ENCODE measurements around the gene GBP7. TPM values are rescaled to one million over a fixed set of nuclear protein-coding genes. Genes with fewer than 3 reads are reported as not detected.

Gene GBP7
- total RNA-seq, 1 donor from 2014 or later, result not detected

GRCh38 chr1:89151047-89151446 lies 24.8 kb downstream of the GBP7 start:
- Mint-ChIP-seq H3K4me1 (ENCODE audit: low read depth, unreplicated experiment) (no peaks in the 10 kb centered on the region), H3K27ac (ENCODE audit: unreplicated experiment) (no peak overlapping the region), H3K9me3 (ENCODE audit: unreplicated experiment) (no peaks in the 10 kb centered on the region), H3K27me3 (ENCODE audit: low read depth, unreplicated experiment) (no peaks in the 10 kb centered on the region), H3K4me3 (ENCODE audit: unreplicated experiment) (no peak overlapping the region), H3K36me3 (ENCODE audit: low read depth, unreplicated experiment) (no peaks in the 10 kb centered on the region)
- Histone ChIP-seq H3K79me2 (ENCODE audit: insufficient read depth, low read length) (no peaks in the 10 kb centered on the region), H3K27me3 (ENCODE audit: insufficient read depth, low read length) (no peaks in the 10 kb centered on the region), H3K4me1 (ENCODE audit: insufficient read depth, low read length) (no peaks in the 10 kb centered on the region), H4K20me1 (ENCODE audit: insufficient read depth, low read length) (no peaks in the 10 kb centered on the region), H2AFZ (ENCODE audit: low read depth, low read length) (no peak overlapping the region), H3K4me2 (ENCODE audit: low read length) (no peak overlapping the region), H3K27ac (ENCODE audit: low read depth, low read length) (no peak overlapping the region), H3K9ac (ENCODE audit: low read length) (no peak overlapping the region), H3K36me3 (ENCODE audit: insufficient read depth, low read length) (no peaks in the 10 kb centered on the region), H3K9me3 (ENCODE audit: insufficient read depth, low read depth, low read length) (no peaks in the 10 kb centered on the region), H3K4me3 (ENCODE audit: insufficient read depth, low read depth, low read length) (no peak overlapping the region)
- DNase-seq (ENCODE audit: low read depth) (no peak), FAIRE-seq (no peak)
- TF ChIP-seq CTCF (IDR thresholded peaks at IDR 0.05; ENCODE audit: insufficient read depth, low read depth, low read length) (no peak), EZH2 (IDR thresholded peaks at IDR 0.05; ENCODE audit: insufficient read depth, low read length) (no peak)

GRCh38 chr1:89149976-89150375 lies 25.8 kb downstream of the GBP7 start:
- Mint-ChIP-seq H3K4me1 (ENCODE audit: low read depth, unreplicated experiment) (no peaks in the 10 kb centered on the region), H3K27me3 (ENCODE audit: low read depth, unreplicated experiment) (no peaks in the 10 kb centered on the region), H3K4me3 (ENCODE audit: unreplicated experiment) (no peak overlapping the region), H3K27ac (ENCODE audit: unreplicated experiment) (no peak overlapping the region), H3K36me3 (ENCODE audit: low read depth, unreplicated experiment) (no peaks in the 10 kb centered on the region), H3K9me3 (ENCODE audit: unreplicated experiment) (no peaks in the 10 kb centered on the region)
- Histone ChIP-seq H3K27me3 (ENCODE audit: insufficient read depth, low read length) (no peaks in the 10 kb centered on the region), H3K9ac (ENCODE audit: low read length) (no peak overlapping the region), H4K20me1 (ENCODE audit: insufficient read depth, low read length) (no peaks in the 10 kb centered on the region), H3K79me2 (ENCODE audit: insufficient read depth, low read length) (no peaks in the 10 kb centered on the region), H3K4me2 (ENCODE audit: low read length) (no peak overlapping the region), H3K4me3 (ENCODE audit: insufficient read depth, low read depth, low read length) (no peak overlapping the region), H3K27ac (ENCODE audit: low read depth, low read length) (no peak overlapping the region), H2AFZ (ENCODE audit: low read depth, low read length) (no peak overlapping the region), H3K4me1 (ENCODE audit: insufficient read depth, low read length) (no peaks in the 10 kb centered on the region), H3K36me3 (ENCODE audit: insufficient read depth, low read length) (no peaks in the 10 kb centered on the region), H3K9me3 (ENCODE audit: insufficient read depth, low read depth, low read length) (no peaks in the 10 kb centered on the region)
- DNase-seq (ENCODE audit: low read depth) (no peak), FAIRE-seq (no peak)
- TF ChIP-seq EZH2 (IDR thresholded peaks at IDR 0.05; ENCODE audit: insufficient read depth, low read length), result no peak
- no peak for TF ChIP-seq CTCF (IDR thresholded peaks at IDR 0.05; ENCODE audit: insufficient read depth, low read depth, low read length)

GRCh38 chr1:89149229-89149628 lies 26.6 kb downstream of the GBP7 start:
- Mint-ChIP-seq H3K4me3 (ENCODE audit: unreplicated experiment) (no peak overlapping the region), H3K36me3 (ENCODE audit: low read depth, unreplicated experiment) (no peaks in the 10 kb centered on the region), H3K4me1 (ENCODE audit: low read depth, unreplicated experiment) (no peaks in the 10 kb centered on the region), H3K27me3 (ENCODE audit: low read depth, unreplicated experiment) (no peaks in the 10 kb centered on the region), H3K9me3 (ENCODE audit: unreplicated experiment) (no peaks in the 10 kb centered on the region), H3K27ac (ENCODE audit: unreplicated experiment) (no peak overlapping the region)
- Histone ChIP-seq H3K9ac (ENCODE audit: low read length) (no peak overlapping the region), H3K79me2 (ENCODE audit: insufficient read depth, low read length) (no peaks in the 10 kb centered on the region), H3K9me3 (ENCODE audit: insufficient read depth, low read depth, low read length) (no peaks in the 10 kb centered on the region), H3K27ac (ENCODE audit: low read depth, low read length) (no peak overlapping the region), H3K27me3 (ENCODE audit: insufficient read depth, low read length) (no peaks in the 10 kb centered on the region), H2AFZ (ENCODE audit: low read depth, low read length) (no peak overlapping the region), H4K20me1 (ENCODE audit: insufficient read depth, low read length) (no peaks in the 10 kb centered on the region), H3K4me3 (ENCODE audit: insufficient read depth, low read depth, low read length) (no peak overlapping the region), H3K4me2 (ENCODE audit: low read length) (no peak overlapping the region), H3K36me3 (ENCODE audit: insufficient read depth, low read length) (no peaks in the 10 kb centered on the region), H3K4me1 (ENCODE audit: insufficient read depth, low read length) (no peaks in the 10 kb centered on the region)
- TF ChIP-seq CTCF (IDR thresholded peaks at IDR 0.05; ENCODE audit: insufficient read depth, low read depth, low read length), result no peak
- TF ChIP-seq EZH2 (IDR thresholded peaks at IDR 0.05; ENCODE audit: insufficient read depth, low read length), result no peak
- DNase-seq (ENCODE audit: low read depth) (peak; percentile 19), FAIRE-seq (no peak)

All from astrocyte (in vitro differentiated cells and primary cell).